ENCODE data around the gene CACNA1S. TPM values are rescaled to one million over a fixed set of nuclear protein-coding genes. Genes with fewer than 3 reads are reported as not detected.

Gene CACNA1S
- total RNA-seq, 1 donor from 2014 or later: not detected

DNA sequence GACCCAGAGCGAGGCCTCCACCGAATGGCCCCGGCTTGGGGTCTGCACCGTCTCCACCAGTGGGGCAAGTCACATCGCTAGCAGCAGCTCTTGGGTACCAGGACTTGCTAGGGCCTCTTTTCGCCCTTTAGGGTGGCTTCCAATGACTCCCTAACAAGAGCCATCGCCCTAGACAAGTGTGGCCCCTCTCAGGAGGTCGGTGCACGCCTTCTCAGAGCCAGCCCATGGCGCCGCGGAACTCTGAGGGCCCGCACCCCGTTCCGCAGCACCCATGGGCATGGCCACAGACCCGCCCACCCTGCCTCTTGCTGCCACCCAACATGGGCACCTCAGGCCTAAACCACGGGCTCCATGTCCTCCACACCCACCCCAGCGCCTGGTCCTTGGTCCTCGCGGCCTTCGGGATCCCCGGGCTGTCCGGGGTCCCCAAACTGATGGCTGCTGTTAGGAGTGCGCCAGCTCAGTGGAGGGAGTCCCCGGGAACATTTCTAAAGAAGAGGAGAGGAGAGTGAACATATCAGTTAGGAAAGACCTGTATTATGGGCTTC lies 3.2 kb upstream of the CACNA1S start:
- TF ChIP-seq, protein P1, sequence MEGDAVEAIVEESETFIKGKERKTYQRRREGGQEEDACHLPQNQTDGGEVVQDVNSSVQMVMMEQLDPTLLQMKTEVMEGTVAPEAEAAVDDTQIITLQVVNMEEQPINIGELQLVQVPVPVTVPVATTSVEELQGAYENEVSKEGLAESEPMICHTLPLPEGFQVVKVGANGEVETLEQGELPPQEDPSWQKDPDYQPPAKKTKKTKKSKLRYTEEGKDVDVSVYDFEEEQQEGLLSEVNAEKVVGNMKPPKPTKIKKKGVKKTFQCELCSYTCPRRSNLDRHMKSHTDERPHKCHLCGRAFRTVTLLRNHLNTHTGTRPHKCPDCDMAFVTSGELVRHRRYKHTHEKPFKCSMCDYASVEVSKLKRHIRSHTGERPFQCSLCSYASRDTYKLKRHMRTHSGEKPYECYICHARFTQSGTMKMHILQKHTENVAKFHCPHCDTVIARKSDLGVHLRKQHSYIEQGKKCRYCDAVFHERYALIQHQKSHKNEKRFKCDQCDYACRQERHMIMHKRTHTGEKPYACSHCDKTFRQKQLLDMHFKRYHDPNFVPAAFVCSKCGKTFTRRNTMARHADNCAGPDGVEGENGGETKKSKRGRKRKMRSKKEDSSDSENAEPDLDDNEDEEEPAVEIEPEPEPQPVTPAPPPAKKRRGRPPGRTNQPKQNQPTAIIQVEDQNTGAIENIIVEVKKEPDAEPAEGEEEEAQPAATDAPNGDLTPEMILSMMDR (IDR thresholded peaks at IDR 0.05): no peak
- H3K4me1 Mint-ChIP-seq: peaks cover 8% of the 10 kb centered on the region
- CTCF ChIA-PET: interaction anchor here (1.5 to 3.2 kb wide), 2 partner anchors 136 to 144 kb away, joined by 9 to 38 read pairs; no protein-coding TSS in a partner anchor
- H3K27me3 Mint-ChIP-seq: peaks cover 12% of the 10 kb centered on the region
- DNase-seq: no peak
- intact Hi-C loops (cut with micrococcal nuclease): no loop called here
- H3K9me3 Mint-ChIP-seq: no peaks in the 10 kb centered on the region
- H3K36me3 Mint-ChIP-seq (ENCODE audit: low read depth): no peaks in the 10 kb centered on the region
- POLR2A ChIA-PET: no interaction called here
- H3K27ac Mint-ChIP-seq: no peak overlapping the region
- no peak for ATAC-seq (ENCODE audit: low read depth)
- no peak overlapping the region for H3K4me3 Mint-ChIP-seq

DNA sequence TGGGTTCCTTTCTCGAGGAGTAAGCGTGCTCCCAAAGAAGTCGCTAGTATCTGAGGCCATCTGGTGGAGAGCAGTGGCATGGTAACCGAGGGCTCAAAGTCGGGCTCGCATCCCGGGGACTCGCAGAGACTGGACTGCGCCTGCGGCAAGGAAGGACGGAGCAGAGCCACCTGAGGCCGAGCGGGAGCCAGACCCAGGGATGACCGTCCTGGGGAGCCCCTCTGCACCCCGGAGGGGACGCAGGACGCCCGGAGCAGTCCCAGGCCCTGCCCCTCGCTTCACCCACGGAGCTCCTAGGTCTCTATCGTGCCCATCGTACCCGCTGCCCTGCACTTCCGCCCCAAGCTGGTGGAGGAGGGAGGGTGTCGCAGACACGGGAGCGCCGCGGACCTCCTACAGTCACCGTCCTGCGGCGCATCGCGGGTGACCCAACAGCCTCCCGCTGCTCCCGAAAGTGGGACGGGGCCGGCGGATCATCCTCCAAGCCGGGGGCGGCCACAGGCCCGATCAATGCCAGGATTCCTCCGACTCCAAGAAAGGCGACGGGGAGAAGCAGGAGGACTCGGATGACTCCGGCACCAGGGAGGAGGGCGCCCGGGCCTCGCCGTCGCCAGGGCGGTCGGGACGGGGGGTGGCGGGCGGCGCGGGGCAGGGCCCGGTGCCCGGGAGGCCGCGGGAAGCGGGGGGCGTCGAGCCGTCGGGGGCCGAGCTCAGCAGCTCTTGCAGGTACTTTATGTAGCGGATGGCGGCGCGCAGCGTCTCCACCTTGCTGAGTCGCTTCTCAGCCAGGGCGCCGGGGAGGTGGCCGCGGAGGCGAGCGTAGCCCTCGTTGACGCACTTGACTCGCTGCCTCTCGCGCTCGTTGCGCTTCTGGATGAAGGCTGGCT lies 2.3 kb upstream of the CACNA1S start:
- no peak overlapping the region for H3K27ac Mint-ChIP-seq
- ChIA-PET POLR2A (interaction anchor here (0.7 kb wide), 1 partner anchor 142 kb away, joined by 3 read pairs; no protein-coding TSS in a partner anchor), CTCF (interaction anchor here (0.5 to 3.2 kb wide), 10 partner anchors 9 to 492 kb away, joined by 3 to 38 read pairs (median 4); no protein-coding TSS in a partner anchor)
- peak overlapping the region; percentile 82 for H3K4me3 Mint-ChIP-seq
- intact Hi-C loops (cut with micrococcal nuclease): loop anchor here (1.0 to 5.0 kb wide), 4 partner anchors 28 to 492 kb away; partner anchors contain the start of gene KIF14
- H3K4me1 Mint-ChIP-seq: peaks cover 2% of the 10 kb centered on the region
- TF ChIP-seq, protein P1 (IDR thresholded peaks at IDR 0.05): peak; percentile 18
- no peaks in the 10 kb centered on the region for H3K9me3 Mint-ChIP-seq
- ATAC-seq (ENCODE audit: low read depth) (peak; percentile 88), DNase-seq (peak; percentile 61)
- peaks cover 12% of the 10 kb centered on the region for H3K27me3 Mint-ChIP-seq
- no peaks in the 10 kb centered on the region for H3K36me3 Mint-ChIP-seq (ENCODE audit: low read depth)

DNA sequence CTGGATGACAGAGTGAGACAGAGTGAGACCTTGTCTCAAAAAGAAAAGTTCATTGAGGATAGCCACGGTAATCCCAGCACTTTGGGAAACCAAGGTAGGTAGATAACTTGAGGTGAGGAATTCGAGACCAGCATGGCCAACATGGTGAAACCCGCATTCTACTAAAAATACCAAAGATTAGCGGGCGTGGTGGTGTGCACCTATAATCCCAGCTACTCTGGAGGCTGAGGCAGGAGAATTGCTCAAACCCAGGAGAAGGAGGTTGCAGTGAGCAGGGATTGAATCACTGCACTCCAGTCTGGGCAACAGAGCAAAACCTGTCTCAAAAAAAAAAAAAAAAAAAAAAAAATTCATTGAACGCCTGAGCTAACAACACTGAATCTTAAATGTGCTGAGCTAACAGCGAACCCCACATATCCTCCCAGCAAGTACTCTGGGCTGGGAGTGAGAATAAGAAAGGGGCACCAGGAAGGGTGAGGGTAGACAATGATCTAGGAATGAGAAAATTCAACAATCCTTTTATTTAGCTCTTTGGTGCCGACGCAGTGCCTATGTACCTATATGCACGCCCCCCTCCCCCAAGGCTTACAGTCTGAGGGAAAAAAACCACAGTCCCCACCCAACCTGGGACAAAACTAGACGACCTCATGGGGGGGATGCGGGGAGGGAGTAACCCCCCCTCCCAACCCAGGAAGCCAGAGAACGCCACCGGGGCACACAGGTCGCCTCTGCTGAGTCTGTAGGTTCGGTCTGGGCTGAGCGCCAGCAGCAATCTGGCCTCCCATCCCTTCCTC lies 1.4 kb upstream of the CACNA1S start:
- DNase-seq (no peak), ATAC-seq (ENCODE audit: low read depth) (no peak)
- TF ChIP-seq, protein P1 (IDR thresholded peaks at IDR 0.05): no peak
- H3K4me1 Mint-ChIP-seq: peaks cover 2% of the 10 kb centered on the region
- peak overlapping the region; percentile 82 for H3K4me3 Mint-ChIP-seq
- intact Hi-C loops (cut with micrococcal nuclease): loop anchor here (1.0 to 5.0 kb wide), 4 partner anchors 27 to 491 kb away; partner anchors contain the start of gene KIF14
- H3K27me3 Mint-ChIP-seq: peaks cover 12% of the 10 kb centered on the region
- ChIA-PET CTCF (interaction anchor here (0.6 to 3.2 kb wide), 8 partner anchors 9 to 142 kb away, joined by 3 to 38 read pairs (median 4); partner anchors contain the start of gene TMEM9), POLR2A (no interaction called here)
- H3K36me3 Mint-ChIP-seq (ENCODE audit: low read depth): no peaks in the 10 kb centered on the region
- no peaks in the 10 kb centered on the region for H3K9me3 Mint-ChIP-seq
- no peak overlapping the region for H3K27ac Mint-ChIP-seq

DNA sequence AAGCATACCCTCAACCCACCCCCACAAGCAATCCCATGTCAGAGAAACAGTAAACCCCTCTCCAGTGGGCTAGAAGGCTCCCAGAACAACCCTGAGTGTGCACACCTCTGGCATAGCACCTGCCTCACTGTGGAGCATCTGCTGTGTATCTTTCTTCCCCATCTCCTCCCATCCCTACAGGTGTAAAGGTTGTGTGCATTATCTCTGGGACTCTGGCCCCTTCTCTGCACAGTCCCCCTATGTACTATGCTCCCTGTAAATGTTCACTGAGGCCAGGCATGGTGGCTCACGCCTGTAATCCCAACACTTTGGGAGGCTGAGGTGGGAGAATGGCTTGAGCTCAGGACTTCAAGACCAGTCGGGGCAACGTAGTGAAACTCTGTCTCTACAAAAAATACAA lies 700 bp upstream of the CACNA1S start:
- H3K4me3 Mint-ChIP-seq: no peak overlapping the region
- H3K4me1 Mint-ChIP-seq: peaks cover 2% of the 10 kb centered on the region
- TF ChIP-seq, protein P1 (IDR thresholded peaks at IDR 0.05): no peak
- no peak for ATAC-seq (ENCODE audit: low read depth)
- intact Hi-C loops (cut with micrococcal nuclease): loop anchor here (5.0 kb wide), 2 partner anchors 71 to 491 kb away; partner anchors contain the start of gene KIF14
- no peak overlapping the region for H3K27ac Mint-ChIP-seq
- H3K27me3 Mint-ChIP-seq: peaks cover 12% of the 10 kb centered on the region
- no peak for DNase-seq
- ChIA-PET CTCF (interaction anchor here (1.2 to 3.2 kb wide), 2 partner anchors 41 to 141 kb away, joined by 4 to 38 read pairs; partner anchors contain the start of gene TMEM9), POLR2A (no interaction called here)
- H3K9me3 Mint-ChIP-seq: no peaks in the 10 kb centered on the region
- H3K36me3 Mint-ChIP-seq (ENCODE audit: low read depth): no peaks in the 10 kb centered on the region
